Measurements from ENCODE around the gene FAM120AOS.
"Not testable (repeated sequence)": the region's sequence is repeated elsewhere in the genome, so short reads cannot be mapped to it uniquely, and the experiment has no call there.

Gene FAM120AOS

GRCh38 chr9:93451849-93452709 is 1.3 kb downstream of the FAM120AOS start:
- no peak for TF ChIP-seq CTCF (conservative IDR thresholded peaks at IDR 0.05; ENCODE audit: control insufficient read depth, insufficient read depth, low read depth, low read length)
- H3K4me3 ChIP-seq (ENCODE audit: control insufficient read depth, low read depth, low read length), result peak overlapping the region; percentile 75
- no peak for DNase-seq (ENCODE audit: low read depth)

GRCh38 chr9:93450945-93451815 is 2.2 kb downstream of the FAM120AOS start, which contains the start of gene FAM120A:
Gene FAM120A, plus strand, starts transcription at chr9:93451685. Its CDS starts 231 bp downstream, at chr9:93451916.
- no peak for TF ChIP-seq CTCF (conservative IDR thresholded peaks at IDR 0.05; ENCODE audit: control insufficient read depth, insufficient read depth, low read depth, low read length)
- peak; percentile 54 for DNase-seq (ENCODE audit: low read depth)
- peak within 1 kb of the TSS; percentile 84 for H3K4me3 ChIP-seq (ENCODE audit: control insufficient read depth, low read depth, low read length)

GRCh38 chr9:93447655-93448054 is 5.7 kb downstream of the FAM120AOS start:
- no peak overlapping the region for H3K4me3 ChIP-seq (ENCODE audit: control insufficient read depth, low read depth, low read length)
- no peak for TF ChIP-seq CTCF (conservative IDR thresholded peaks at IDR 0.05; ENCODE audit: control insufficient read depth, insufficient read depth, low read depth, low read length)
- DNase-seq (ENCODE audit: low read depth), result no peak

- no peak overlapping the region for H3K4me3 ChIP-seq (ENCODE audit: control insufficient read depth, low read depth, low read length)
- DNase-seq (ENCODE audit: low read depth), result no peak
- TF ChIP-seq CTCF (conservative IDR thresholded peaks at IDR 0.05; ENCODE audit: control insufficient read depth, insufficient read depth, low read depth, low read length), result no peak
These were observed 7.3 kb downstream of the FAM120AOS start for GRCh38 chr9:93446073-93446472.

GRCh38 chr9:93440896-93441580 is 12.3 kb downstream of the FAM120AOS start:
- no peak overlapping the region for H3K4me3 ChIP-seq (ENCODE audit: control insufficient read depth, low read depth, low read length)
- TF ChIP-seq CTCF (conservative IDR thresholded peaks at IDR 0.05; ENCODE audit: control insufficient read depth, insufficient read depth, low read depth, low read length), result no peak
- DNase-seq (ENCODE audit: low read depth), result no peak

- H3K4me3 ChIP-seq (ENCODE audit: control insufficient read depth, low read depth, low read length); DNase-seq (ENCODE audit: low read depth): not testable (repeated sequence)
These were observed 14.1 kb downstream of the FAM120AOS start for GRCh38 chr9:93439301-93439700.
